Neuronal stem cell (in vitro differentiated cells): Measurements from ENCODE around the gene SRCIN1.

Experiments
- DNase-seq: peaks from one replicate; pipeline ENCODE4 v3.0.0-alpha.2; 2013; ENCODE audit warnings: low spot score
- H2AFZ ChIP-seq: one replicate; pipeline ENCODE4 v1.6.1; 2013; ENCODE audit warnings: mild to moderate bottlenecking, low read length, inconsistent platforms
- H2AK5ac ChIP-seq: 2 replicates; pipeline ENCODE4 v1.6.1; 2013; ENCODE audit warnings: low read depth, mild to moderate bottlenecking, inconsistent platforms, low read length, moderate library complexity, mixed read lengths
- H2BK120ac ChIP-seq: 2 replicates; pipeline ENCODE4 v1.6.1; 2013; ENCODE audit warnings: low read depth, mild to moderate bottlenecking, inconsistent platforms, low read length, moderate library complexity, mixed read lengths
- H2BK12ac ChIP-seq: one replicate; pipeline ENCODE4 v1.6.1; 2013; ENCODE audit warnings: low read length, inconsistent platforms
- H2BK15ac ChIP-seq: 2 replicates; pipeline ENCODE4 v1.6.1; 2013; ENCODE audit warnings: mild to moderate bottlenecking, low read length, inconsistent platforms, mixed read lengths
- H2BK5ac ChIP-seq: one replicate; pipeline ENCODE4 v1.6.1; 2013; ENCODE audit warnings: inconsistent platforms, mild to moderate bottlenecking, low read length, moderate library complexity
- H3K14ac ChIP-seq: one replicate; pipeline ENCODE4 v1.6.1; 2013; ENCODE audit warnings: low read length, inconsistent platforms
- H3K18ac ChIP-seq: 2 replicates; pipeline ENCODE4 v1.6.1; 2013; ENCODE audit warnings: low read length, inconsistent platforms
- H3K23ac ChIP-seq: 2 replicates; pipeline ENCODE4 v1.6.1; 2013; ENCODE audit warnings: low read depth, mild to moderate bottlenecking, mixed read lengths, low read length, inconsistent platforms; ENCODE audit not compliant: poor library complexity
- H3K27ac ChIP-seq: replicated peaks from 3 replicates; pipeline ENCODE4 v1.5.1; 2013; ENCODE audit warnings: low read length, inconsistent platforms
- H3K27me3 ChIP-seq, 3 experiments: 2 replicates each; pipeline ENCODE4 v1.6.1; 2013; ENCODE audit warnings: low read length in 3 of 3, mild to moderate bottlenecking in 2 of 3, inconsistent platforms in 1 of 3, low read depth in 1 of 3, mixed read lengths in 1 of 3, moderate library complexity in 1 of 3; ENCODE audit not compliant: control insufficient read depth in 3 of 3, insufficient read depth in 3 of 3
- H3K36me3 ChIP-seq, 2 donors: replicated peaks in 1 of 2; 2 replicates each; pipeline ENCODE4 v1.6.1; 2013; ENCODE audit warnings: low read length in 2 of 2; ENCODE audit not compliant: control insufficient read depth in 2 of 2, insufficient read depth in 2 of 2
- H3K4ac ChIP-seq: 2 replicates; pipeline ENCODE4 v1.6.1; 2013; ENCODE audit warnings: inconsistent platforms, mild to moderate bottlenecking, low read length, moderate library complexity
- H3K4me1 ChIP-seq, 2 donors: 1 replicate in 1 of 2; 2 replicates in 1 of 2; pipeline ENCODE4 v1.6.1; 2013; ENCODE audit warnings: low read length in 2 of 2, low read depth in 1 of 2; ENCODE audit not compliant: control insufficient read depth in 2 of 2, insufficient read depth in 1 of 2
- H3K4me2 ChIP-seq: one replicate; pipeline ENCODE4 v1.6.1; 2013; ENCODE audit warnings: mild to moderate bottlenecking, low read length, inconsistent platforms; ENCODE audit not compliant: insufficient read depth, poor library complexity, severe bottlenecking
- H3K4me3 ChIP-seq, 2 donors: 2 replicates each; pipeline ENCODE4 v1.5.1; 2013; ENCODE audit warnings: low read length in 2 of 2, mild to moderate bottlenecking in 2 of 2, inconsistent platforms in 1 of 2, moderate library complexity in 1 of 2
- H3K79me1 ChIP-seq: one replicate; pipeline ENCODE4 v1.6.1; 2013; ENCODE audit warnings: low read depth, mild to moderate bottlenecking, inconsistent platforms, low read length, moderate library complexity
- H3K9ac ChIP-seq: one replicate; pipeline ENCODE4 v1.6.1; 2013; ENCODE audit warnings: mild to moderate bottlenecking, low read depth, low read length, inconsistent platforms; ENCODE audit not compliant: poor library complexity
- H3K9me3 ChIP-seq, 2 donors: replicated peaks in 1 of 2; 2 replicates each; pipeline versions ENCODE3 to v1.6.1; 2013; ENCODE audit warnings: low read length in 2 of 2, mild to moderate bottlenecking in 2 of 2, inconsistent platforms in 1 of 2, low read depth in 1 of 2, mixed read lengths in 1 of 2, moderate library complexity in 1 of 2; ENCODE audit not compliant: control insufficient read depth in 2 of 2, insufficient read depth in 1 of 2
- H4K8ac ChIP-seq: one replicate; pipeline ENCODE4 v1.6.1; 2013; ENCODE audit warnings: low read depth, mild to moderate bottlenecking, inconsistent platforms, low read length, moderate library complexity
- H4K91ac ChIP-seq: one replicate; pipeline ENCODE4 v1.6.1; 2013; ENCODE audit warnings: low read length, low read depth, mild to moderate bottlenecking, inconsistent platforms; ENCODE audit not compliant: poor library complexity
- WGBS, 2 donors: extraction: QIAGEN DNeasy Blood & Tissue Kit; methylation state at CpG; one replicate each; pipeline ENCODE4 v1.1.7; 2013; ENCODE audit warnings: missing lambda C conversion rate in 2 of 2, mixed read lengths in 1 of 2; ENCODE audit not compliant: insufficient read length in 2 of 2, insufficient replicate concordance in 1 of 2; ENCODE audit errors: extremely low coverage in 2 of 2; 5-methylcytosine and 5-hydroxymethylcytosine counted together

SRCIN1 gene

DNA sequence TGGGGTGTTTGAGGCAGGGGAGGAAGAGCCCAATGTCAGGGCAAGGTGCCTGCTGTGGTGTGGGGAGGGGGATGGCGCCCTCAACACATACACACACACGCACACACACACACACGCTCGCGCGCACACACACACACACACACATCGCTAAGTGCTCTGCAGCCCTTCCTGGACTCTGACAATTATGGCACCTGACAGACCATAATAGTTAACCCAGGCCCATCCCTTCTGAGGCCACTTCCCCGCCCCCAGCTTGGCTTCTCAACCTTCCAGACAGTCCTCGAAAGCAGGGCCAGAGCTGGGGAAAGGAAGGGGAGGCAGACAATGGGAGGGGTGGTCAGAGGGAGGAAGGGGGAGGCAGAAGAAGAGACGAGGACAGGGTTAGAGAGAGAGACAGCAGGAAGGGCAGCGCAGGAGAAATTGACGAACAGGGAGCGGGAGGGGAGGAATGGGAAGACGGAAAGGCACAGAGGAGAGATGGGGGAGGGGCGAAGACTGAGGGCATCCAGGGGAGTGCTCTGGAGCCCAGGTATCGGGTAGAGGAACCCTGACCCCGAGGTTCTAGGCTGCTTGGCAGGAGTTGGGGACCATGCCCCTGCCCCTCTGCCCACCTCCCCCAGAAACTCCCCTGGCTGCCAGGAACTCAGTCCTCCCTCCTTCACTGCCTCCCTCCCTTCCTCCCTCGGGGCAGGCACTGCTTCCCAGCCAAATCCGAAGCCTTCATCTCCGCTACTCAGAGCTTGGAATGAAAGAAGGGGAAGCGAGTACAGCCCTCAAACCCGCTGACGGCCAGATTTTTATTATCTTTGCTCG is 4.0 kb downstream of the SRCIN1 start:
- peak overlapping the region; percentile 73 for H3K4me2 ChIP-seq
- DNase-seq, result no peak
- H3K18ac ChIP-seq, result peak overlapping the region; percentile 98
- H3K79me1 ChIP-seq, result peaks cover 9% of the 10 kb centered on the region
- peak overlapping the region; percentile 14 for H2BK12ac ChIP-seq
- no peak overlapping the region for H3K4ac ChIP-seq
- peak overlapping the region; percentile 95 for H2BK15ac ChIP-seq
- H3K27ac ChIP-seq, result peak overlapping the region; percentile 92
- H3K4me3 ChIP-seq, result peak overlapping the region; percentile 6 to 48
- peaks cover 0 to 4% (median 2%) of the 10 kb centered on the region in 3 experiments for H3K27me3 ChIP-seq
- peak overlapping the region; percentile 1 for H2BK120ac ChIP-seq
- H2BK5ac ChIP-seq, result peak overlapping the region; percentile 88
- H3K14ac ChIP-seq, result peak overlapping the region; percentile 32
- no peak overlapping the region for H4K8ac ChIP-seq
- no peaks in the 10 kb centered on the region for H3K36me3 ChIP-seq
- H3K9ac ChIP-seq, result peak overlapping the region; percentile 53
- H2AK5ac ChIP-seq, result peak overlapping the region; percentile 92
- no CpG with 5 or more reads among the region's 24 CpGs for WGBS, 2 donors
- no peak overlapping the region for H3K23ac ChIP-seq
- peaks cover 33 to 40% of the 10 kb centered on the region in 2 donors for H3K4me1 ChIP-seq
- H2AFZ ChIP-seq, result peak overlapping the region; percentile 48
- H4K91ac ChIP-seq, result no peak overlapping the region
- no peaks in the 10 kb centered on the region for H3K9me3 ChIP-seq

DNA sequence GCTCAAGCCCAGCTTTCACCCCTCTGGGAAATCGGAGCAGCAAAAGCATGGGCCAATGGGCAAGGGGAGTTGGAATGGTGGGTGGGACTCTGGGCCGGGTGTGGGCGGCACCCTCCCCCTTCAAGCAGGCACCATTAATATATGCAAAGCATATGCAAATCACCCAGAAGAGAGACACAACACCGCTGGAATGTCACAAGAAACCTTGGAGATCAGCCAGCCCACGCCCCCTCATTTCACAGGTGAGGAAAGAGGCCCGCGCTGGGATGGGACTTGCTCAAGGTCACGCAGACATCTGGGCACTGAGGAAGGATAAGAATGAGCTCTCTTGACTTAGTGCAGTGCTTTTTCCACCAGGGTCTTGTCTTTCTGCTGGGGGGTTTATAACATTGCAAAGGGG is 4.8 kb downstream of the SRCIN1 start:
- Histone ChIP-seq H3K4me1 (peaks cover 35 to 40% of the 10 kb centered on the region in 2 donors), H4K91ac (no peak overlapping the region), H3K36me3 (no peaks in the 10 kb centered on the region), H2AK5ac (peak overlapping the region; percentile 92), H3K9ac (no peak overlapping the region), H2AFZ (no peak overlapping the region), H3K79me1 (peaks cover 9% of the 10 kb centered on the region), H3K27me3 (no peaks in the 10 kb centered on the region), H2BK15ac (peak overlapping the region; percentile 95), H2BK5ac (peak overlapping the region; percentile 84), H3K9me3 (no peaks in the 10 kb centered on the region), H3K23ac (no peak overlapping the region), H3K4me2 (peak overlapping the region; percentile 73), H2BK120ac (no peak overlapping the region), H3K4me3 (no peak overlapping the region), H3K14ac (no peak overlapping the region), H4K8ac (no peak overlapping the region), H2BK12ac (peak overlapping the region; percentile 43), H3K18ac (peak overlapping the region; percentile 98), H3K27ac (no peak overlapping the region), H3K4ac (no peak overlapping the region)
- no CpG with 5 or more reads among the region's 8 CpGs for WGBS, 2 donors
- DNase-seq, result no peak

DNA sequence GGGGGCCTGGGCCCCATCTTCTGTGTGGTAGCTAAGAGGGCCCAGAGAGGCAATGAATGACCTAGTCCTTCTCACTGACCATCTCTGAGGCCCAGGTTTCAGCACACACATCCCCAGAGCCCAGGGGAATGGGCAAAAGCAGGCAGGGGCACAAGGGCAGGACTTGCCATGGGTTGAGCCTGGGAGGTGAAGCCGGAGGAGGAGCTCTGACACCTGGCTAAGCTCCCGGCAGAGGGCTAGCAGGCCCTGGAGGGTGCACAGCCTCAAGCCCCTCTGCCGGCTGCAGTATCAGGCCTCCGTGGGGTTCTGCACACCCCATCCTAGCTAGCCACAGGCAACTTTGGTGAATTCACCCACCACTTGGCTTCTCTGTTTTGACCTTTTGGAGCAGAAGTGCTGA is 5.3 kb downstream of the SRCIN1 start:
- Histone ChIP-seq H3K4me2 (no peak overlapping the region), H3K36me3 (no peaks in the 10 kb centered on the region), H2BK15ac (no peak overlapping the region), H3K27ac (no peak overlapping the region), H4K91ac (no peak overlapping the region), H3K4me1 (peaks cover 40 to 43% of the 10 kb centered on the region in 2 donors), H3K23ac (no peak overlapping the region), H2BK12ac (peak overlapping the region; percentile 43), H2AFZ (no peak overlapping the region), H2BK5ac (peak overlapping the region; percentile 25), H3K9me3 (no peaks in the 10 kb centered on the region), H4K8ac (no peak overlapping the region), H3K4me3 (no peak overlapping the region), H3K27me3 (no peaks in the 10 kb centered on the region), H3K18ac (peak overlapping the region; percentile 46), H2AK5ac (peak overlapping the region; percentile 92), H3K14ac (no peak overlapping the region), H3K79me1 (peaks cover 9% of the 10 kb centered on the region), H3K9ac (no peak overlapping the region), H2BK120ac (no peak overlapping the region), H3K4ac (no peak overlapping the region)
- WGBS, 2 donors, result no CpG with 5 or more reads among the region's 4 CpGs
- DNase-seq, result no peak

GRCh38 chr17:38599398-38599856 is 6.3 kb downstream of the SRCIN1 start:
- Histone ChIP-seq H3K18ac (peak overlapping the region; percentile 88), H3K27me3 (no peaks in the 10 kb centered on the region), H3K4me3 (no peak overlapping the region)

More at GRCh38 chr17:38599398-38599856, 6.3 kb downstream of the SRCIN1 start:
- Histone ChIP-seq H2BK5ac (no peak overlapping the region), H3K27ac (no peak overlapping the region), H3K4me2 (no peak overlapping the region), H3K4ac (no peak overlapping the region), H3K23ac (no peak overlapping the region), H2BK12ac (peak overlapping the region; percentile 64), H4K91ac (no peak overlapping the region), H4K8ac (no peak overlapping the region), H3K9me3 (no peaks in the 10 kb centered on the region), H2BK15ac (peak overlapping the region; percentile 51), H3K14ac (no peak overlapping the region), H3K4me1 (peaks cover 40 to 43% of the 10 kb centered on the region in 2 donors), H2BK120ac (no peak overlapping the region), H3K36me3 (no peaks in the 10 kb centered on the region), H2AFZ (no peak overlapping the region), H3K79me1 (peaks cover 9% of the 10 kb centered on the region), H3K9ac (peak overlapping the region; percentile 54), H2AK5ac (peak overlapping the region; percentile 30)
- DNase-seq, result no peak
- WGBS, 2 donors, result no CpG with 5 or more reads among the region's 9 CpGs
